Embryonic facial prominence (tissue), 1 donor: ENCODE measurements around the gene RALB.
"Not testable (repeated sequence)": the region's sequence is repeated elsewhere in the genome, so short reads cannot be mapped to it uniquely, and the experiment has no call there.

ENCODE experiments used
- DNase-seq: peaks from one replicate; pipeline ENCODE4 v3.0.0-alpha.2; 2016; ENCODE audit errors: extremely low spot score

Gene RALB

DNA sequence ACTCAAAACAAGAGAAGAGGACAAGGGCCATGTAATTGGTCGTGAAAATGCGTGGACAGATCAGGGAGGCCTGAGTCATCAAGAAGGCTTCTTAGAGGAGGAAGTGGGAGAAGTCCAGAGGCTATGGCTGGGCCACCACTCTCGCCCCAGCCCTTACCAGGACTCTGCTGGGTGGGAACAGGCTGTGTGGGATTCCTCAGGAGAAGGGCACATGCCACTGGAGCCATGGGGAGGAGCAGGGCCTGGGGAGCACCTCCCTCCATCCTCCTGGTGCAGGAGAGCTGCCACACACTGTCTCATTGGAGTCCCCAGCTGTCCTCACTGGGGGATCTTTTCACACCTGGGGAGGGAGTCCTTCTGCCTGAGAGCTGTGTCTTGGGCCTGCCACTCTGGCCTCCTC is 9.4 kb upstream of the RALB start:
- DNase-seq = no peak

DNA sequence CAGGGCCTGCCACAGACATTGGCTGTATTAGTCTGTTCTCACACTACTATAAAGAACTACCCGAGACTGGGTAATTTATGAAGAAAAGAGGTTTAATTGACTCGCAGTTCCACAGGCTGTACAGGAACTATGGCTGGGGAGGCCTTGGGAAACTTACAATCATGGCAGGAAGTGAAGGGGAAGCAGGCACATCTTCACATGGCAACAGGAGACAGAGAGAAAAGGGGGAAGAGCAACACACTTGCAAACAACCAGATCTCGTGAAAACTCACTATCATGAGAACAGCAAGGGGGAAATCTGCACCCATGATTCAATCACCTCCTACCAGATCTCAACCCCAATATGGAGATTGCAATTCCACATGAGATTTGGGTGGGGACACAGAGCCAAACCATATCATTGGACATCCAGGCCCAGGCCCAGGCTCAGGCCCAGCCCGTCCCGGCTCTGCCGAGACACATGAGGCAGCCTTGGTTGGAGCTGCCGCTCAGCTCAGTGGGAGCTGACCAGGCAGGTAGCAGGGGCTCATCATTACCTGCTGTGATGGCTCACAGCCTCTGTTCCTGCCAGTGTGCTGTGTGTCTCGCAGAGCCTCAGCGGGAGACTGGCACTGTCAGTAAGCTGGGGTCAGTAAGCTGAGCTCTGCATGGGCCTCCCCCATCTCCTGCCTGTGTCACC is 8.6 kb upstream of the RALB start:
- DNase-seq = no peak

DNA sequence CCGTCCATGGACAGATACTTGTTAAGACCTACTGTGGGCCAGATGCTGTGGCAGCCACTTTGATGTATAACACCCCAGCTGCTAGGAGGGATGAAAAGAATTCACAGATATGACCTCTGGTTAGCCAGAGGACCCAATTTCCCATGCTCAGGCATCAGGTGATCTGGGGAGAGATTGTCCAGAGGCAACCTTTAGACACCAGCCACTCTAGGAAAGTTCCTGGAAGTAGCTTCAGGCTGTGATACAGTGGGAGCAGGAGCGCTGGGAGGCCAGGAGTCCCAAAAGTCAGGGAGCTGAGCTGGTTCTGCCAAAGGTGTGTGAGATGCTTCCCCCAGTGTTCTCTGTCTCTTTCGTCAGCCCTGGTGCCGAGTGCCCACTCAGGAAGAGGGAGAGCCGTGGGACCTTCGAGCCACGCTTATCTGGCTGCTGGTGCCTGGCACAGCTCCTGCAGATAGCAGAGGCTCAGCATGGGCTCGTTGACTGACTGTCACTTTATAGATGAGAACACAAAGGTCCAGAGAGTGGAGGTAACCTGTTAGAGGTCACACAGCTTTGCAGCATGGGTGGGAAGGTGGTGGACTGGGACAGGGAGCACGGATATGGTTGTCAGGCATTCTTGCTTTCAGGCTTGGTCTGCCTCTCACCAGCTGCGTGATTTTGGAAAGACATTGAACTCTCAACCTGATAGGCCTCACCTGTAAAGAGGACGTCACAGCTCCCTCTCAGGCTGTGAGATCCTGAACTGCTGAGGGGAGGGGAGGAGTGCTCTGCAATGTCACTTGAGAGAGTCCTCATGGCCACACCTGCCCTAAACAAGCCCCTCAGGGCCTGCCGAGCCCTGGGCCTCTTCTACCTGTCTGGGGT is 7.8 kb upstream of the RALB start:
- no peak for DNase-seq

DNA sequence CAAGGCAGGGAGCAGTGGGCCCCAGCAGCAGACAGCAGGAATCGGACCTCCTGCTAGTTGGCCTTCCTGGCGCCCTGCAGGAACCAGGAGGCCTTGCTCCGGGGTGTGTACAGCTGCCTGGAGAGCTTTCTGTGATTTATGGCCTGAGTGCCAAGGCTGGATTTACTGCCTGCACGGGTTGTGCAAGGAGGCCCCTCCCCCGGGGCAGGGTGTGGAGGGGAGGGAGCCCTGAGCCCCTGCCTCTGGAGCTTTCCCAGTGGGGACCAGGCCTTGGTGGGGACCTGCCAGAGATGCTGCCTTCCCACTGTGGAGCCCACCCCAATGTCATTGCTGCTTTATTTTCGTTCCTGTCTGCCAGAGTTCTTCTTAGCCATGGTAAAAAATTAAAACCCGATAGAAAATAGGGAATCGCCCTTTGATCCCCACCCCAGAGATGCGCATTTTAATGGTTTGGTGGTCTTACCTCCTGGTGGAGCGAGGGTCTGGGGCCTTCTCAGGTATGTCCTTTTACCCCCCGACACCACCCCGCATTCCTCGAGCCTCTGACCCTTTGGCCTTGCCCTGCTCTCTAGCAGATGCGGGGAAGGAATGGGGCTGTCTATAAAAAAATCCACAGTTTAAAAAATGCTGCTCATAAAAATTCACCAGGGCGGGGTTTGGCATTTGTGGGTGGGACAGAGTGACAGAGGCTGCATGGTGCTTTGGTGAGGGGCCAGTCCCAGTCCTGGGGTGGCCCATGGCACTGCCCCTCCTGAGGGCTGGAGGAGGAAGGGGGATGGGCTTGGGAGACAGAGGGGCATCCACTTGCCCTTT is 6.9 kb upstream of the RALB start:
- DNase-seq = no peak

- DNase-seq = no peak
These were observed 5.9 kb upstream of the RALB start for GRCh38 chr2:120246546-120247300.

- no peak for DNase-seq
These were observed 4.8 kb upstream of the RALB start for GRCh38 chr2:120247851-120248250.

- no peak for DNase-seq
These were observed 2.0 kb upstream of the RALB start for GRCh38 chr2:120250640-120251039.

DNA sequence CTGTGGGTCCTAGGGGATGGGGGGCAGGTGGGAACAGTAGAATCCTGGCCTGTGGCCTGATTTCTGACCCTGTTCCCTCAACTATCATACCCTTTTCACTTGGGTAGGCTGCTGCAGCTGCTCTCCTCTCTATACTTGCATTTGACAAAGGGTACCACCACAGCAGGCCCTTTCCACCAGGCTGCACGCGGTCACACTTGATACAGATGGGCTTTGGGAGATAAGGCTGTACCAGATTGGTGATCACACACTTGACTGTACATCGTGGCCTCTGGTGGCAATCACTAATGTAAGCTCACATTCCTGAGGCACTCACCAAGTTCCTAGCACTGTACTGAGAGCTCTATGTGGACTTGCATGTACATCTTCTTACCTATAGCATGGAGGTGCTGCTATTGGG is 1.6 kb upstream of the RALB start:
- no peak for DNase-seq

DNA sequence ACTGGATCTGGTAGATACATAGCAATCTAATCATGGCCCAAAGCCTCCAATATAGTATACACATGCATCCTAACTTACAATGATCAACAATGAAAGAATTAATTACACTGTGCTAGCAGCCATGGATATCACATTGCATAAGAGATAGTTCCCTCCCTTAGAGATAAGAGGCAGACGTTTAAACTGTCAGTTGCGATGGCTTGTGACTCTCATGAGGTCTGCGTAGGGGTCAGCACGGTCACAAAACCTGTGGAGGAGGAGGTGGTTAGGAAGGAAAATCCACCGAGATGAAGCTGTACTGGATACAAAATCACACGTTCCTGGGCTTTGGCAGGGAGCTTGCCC is 800 bp upstream of the RALB start:
- no peak for DNase-seq

GRCh38 chr2:120253021-120253882 is 600 bp downstream of the RALB start:
- DNase-seq = peak; percentile 61

GRCh38 chr2:120254178-120254577 is 1.5 kb downstream of the RALB start:
- no peak for DNase-seq

DNA sequence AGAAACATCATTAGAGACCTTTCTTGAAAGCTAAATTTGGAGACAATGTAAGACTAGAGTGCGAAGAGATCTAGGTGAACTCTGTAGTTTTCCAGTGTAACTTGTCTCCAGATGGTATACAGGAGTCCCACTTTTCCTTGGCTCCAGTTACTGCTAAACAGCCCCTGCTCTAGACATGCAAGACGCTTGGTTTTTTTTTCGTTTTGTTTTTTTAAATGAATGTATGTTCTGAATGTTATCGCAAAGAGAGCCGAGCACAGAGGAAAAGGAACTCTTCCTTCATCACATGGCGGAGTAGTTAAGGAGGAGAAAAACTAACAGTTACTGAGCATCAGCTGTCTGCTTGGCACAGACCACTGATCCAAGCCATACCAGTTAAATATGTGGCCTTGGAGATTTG is 2.4 kb downstream of the RALB start:
- DNase-seq = no peak

DNA sequence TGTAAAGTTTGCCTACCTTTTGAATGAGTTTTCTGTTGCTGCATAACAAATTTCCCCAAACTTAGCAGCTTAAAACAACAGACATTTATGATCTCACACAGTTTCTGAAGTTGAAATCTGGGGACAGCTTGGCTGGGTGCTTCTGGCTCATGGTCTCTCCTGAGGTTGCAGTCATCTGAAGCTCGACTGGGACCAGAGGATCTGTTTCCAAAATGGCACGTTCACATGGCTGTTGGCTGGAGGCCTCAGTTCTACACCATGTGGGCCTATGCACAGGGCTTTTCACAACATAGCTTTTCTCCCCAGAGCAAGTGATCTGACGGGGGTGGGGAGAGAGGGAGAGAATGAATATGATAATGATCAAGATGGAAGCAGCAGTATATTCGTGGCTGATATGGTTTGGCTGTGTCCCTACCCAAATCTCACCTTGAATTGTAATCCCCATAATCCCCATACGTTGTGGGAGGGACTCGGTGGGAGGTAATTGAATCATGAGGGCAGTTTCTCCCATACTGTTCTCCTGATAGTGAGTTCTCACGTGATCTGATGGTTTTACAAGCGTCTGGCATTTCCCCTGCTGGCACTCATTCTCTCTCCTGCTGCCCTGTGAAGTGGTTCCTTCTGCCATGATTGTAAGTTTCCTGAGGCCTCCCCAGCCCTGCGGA is 3.5 kb downstream of the RALB start:
- DNase-seq = no peak

DNA sequence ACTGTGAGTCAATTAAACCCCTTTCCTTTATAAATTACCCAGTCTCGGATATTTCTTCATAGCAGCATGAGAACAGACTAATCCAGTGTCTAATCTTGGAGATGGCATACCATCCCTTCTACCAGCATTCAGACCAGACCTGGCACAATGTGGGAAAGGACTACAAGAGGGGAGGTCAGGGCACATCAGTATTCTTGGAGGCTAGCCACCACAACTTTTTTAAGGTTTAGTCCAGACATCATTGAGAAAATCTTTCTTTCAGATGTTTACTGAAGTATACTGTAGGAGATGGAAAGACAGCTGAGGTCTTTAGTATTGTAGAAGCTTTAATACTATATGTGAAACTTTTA is 4.0 kb downstream of the RALB start:
- no peak for DNase-seq

DNA sequence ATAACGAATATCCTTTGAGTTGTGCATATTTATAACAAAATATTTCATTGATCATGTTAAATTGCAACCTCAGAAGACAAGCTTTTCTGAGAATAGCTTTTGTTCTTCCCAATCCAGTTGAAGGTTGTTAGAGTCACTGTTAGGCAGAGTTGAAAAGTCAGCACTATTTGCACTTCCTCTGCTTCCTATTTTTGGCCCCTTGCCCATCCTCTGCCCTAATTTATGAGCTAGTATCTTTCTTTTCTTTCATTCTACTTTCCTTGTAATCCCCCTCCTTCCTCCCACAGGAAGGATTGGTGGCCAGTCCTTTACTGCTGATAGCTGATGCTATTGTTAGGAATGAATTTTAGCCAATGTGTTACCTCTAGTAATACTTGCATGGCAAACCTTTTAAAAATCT is 4.9 kb downstream of the RALB start:
- no peak for DNase-seq

GRCh38 chr2:120258196-120258595 is 5.5 kb downstream of the RALB start:
- no peak for DNase-seq

DNA sequence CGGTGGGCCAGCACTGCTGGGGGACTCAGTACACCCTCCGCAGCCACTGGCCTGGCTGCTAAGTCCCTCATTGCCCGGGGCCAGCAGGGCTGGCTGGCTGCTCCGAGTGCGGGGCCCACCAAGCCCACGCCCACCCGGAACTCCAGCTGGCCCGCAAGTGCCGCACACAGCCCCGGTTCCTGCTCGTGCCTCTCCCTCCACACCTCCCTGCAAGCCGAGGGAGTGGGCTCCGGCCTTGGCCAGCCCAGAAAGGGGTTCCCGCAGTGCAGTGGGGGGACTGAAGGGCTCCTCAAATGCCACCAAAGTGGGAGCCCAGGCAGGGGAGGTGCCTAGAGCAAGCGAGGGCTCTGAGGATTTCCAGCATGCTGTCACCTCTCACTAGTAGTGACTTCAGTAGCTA is 7.3 kb downstream of the RALB start:
- DNase-seq = not testable (repeated sequence)

DNA sequence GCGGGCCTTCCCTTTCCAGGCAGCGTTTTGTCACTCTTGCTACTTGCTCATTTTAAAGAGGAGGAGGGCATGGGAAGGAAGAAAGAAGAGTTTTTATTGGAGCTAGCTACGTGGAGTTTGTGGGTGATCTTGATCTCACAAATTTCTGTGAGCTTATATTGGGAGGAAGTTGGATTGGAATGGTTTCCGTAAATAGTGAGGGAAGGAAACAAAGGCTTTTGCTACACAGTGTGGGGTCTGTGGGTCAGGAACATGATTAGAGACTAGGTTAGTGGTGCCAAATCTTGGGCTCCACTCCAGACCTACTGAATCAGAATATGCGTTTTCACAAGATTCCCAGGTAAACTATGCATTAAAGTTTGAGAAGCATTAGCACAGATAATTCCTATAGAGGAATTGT is 8.1 kb downstream of the RALB start:
- no peak for DNase-seq

DNA sequence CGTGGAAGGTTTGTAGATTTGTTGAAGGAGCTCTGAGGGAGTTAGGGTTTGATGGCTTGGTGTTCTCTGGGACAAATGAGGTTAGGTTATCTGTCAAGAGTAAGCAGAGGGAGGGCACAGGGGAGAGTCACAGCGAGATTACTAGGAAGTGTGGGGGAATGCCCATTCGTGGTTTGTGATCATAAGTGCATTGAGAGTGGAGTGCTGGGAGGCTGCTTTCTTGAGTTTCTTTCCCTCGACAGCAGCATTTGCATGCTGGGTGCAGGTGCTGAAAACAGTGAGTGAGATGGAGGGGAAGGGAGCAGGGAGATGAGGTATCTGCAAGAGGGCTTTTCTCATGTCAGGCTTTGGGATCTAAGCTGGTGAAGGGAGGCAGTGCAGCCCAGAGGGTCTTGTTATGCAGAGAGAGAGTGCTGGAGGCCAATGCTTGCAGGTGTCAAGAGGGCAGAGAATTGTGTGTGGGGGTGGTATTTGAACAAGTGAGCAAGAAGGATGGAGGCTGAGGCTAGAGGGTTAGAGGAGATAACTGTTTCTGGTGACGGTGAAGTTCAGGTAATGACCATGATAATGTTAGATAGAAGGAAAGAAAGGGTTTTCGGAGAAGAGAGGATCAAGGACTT is 8.8 kb downstream of the RALB start:
- DNase-seq = no peak

- DNase-seq = no peak
These were observed 9.5 kb downstream of the RALB start for GRCh38 chr2:120262150-120262549.
